CD4-positive, alpha-beta T cell (primary cell): Measurements from ENCODE around the gene HRG. TPM values are rescaled to one million over a fixed set of nuclear protein-coding genes. Genes with fewer than 3 reads are reported as not detected.

ENCODE experiments used
- ATAC-seq: fragments of 200-7000 bp; cut with Tn5 transposase; one replicate; pipeline ENCODE4 v1.10.0; 2022; ENCODE audit warnings: mild to moderate bottlenecking; ENCODE audit not compliant: poor library complexity
- CTCF ChIA-PET: fragments of 350-600 bp; sonication (Branson Sonifier 250); formaldehyde crosslinking; loops from one replicate; lab custom pipeline; 2021; ENCODE audit warnings: antibody characterized with exemption, inconsistent platforms; lab: Charles Lee
- POLR2A ChIA-PET: fragments of 350-600 bp; sonication (Branson Sonifier 250); formaldehyde crosslinking; loops from one replicate; lab custom pipeline; 2021; ENCODE audit warnings: antibody characterized with exemption, inconsistent platforms; lab: Charles Lee
- DNase-seq, 14 experiments: peaks; one replicate each; pipeline ENCODE4 v3.0.0-alpha.2; 2013 to 2020; ENCODE audit warnings: mixed read lengths in 2 of 14
- H3K27ac ChIP-seq, 2 donors: one replicate each; pipeline versions ENCODE4 v1.5.1 to v1.7.0; 2013; ENCODE audit warnings: low read length in 2 of 2, low read depth in 1 of 2, mild to moderate bottlenecking in 1 of 2
- H3K27me3 ChIP-seq, 2 experiments: 1 replicate in 1 of 2; 2 replicates in 1 of 2; pipeline versions ENCODE4 v1.6.1 to v1.7.0; 2013; ENCODE audit warnings: low read length in 2 of 2, control low read depth in 1 of 2, mild to moderate bottlenecking in 1 of 2, moderate library complexity in 1 of 2; ENCODE audit not compliant: insufficient read depth in 2 of 2, control insufficient read depth in 1 of 2
- H3K36me3 ChIP-seq: one replicate; pipeline ENCODE4 v1.6.1; 2013; ENCODE audit warnings: low read length, control low read depth; ENCODE audit not compliant: insufficient read depth
- H3K4me1 ChIP-seq: one replicate; pipeline ENCODE4 v1.6.1; 2013; ENCODE audit warnings: low read length, control low read depth; ENCODE audit not compliant: insufficient read depth
- H3K4me3 ChIP-seq: one replicate; pipeline ENCODE4 v1.5.1; 2013; ENCODE audit warnings: mild to moderate bottlenecking, low read length, moderate library complexity
- H3K9me3 ChIP-seq, 2 experiments: 1 replicate in 1 of 2; 2 replicates in 1 of 2; pipeline versions ENCODE4 v1.6.1 to v1.7.0; 2013; ENCODE audit warnings: low read length in 2 of 2, mild to moderate bottlenecking in 2 of 2, control low read depth in 1 of 2, moderate library complexity in 1 of 2; ENCODE audit not compliant: control insufficient read depth in 1 of 2, insufficient read depth in 1 of 2
- H3K27ac Mint-ChIP-seq: one replicate; pipeline ENCODE4 v1.8.0; 2020; ENCODE audit warnings: mixed read lengths
- H3K27me3 Mint-ChIP-seq: one replicate; pipeline ENCODE4 v1.8.0; 2021; ENCODE audit warnings: mixed read lengths
- H3K36me3 Mint-ChIP-seq: one replicate; pipeline ENCODE4 v1.8.0; 2021; ENCODE audit warnings: low read depth, mixed read lengths
- H3K4me1 Mint-ChIP-seq: one replicate; pipeline ENCODE4 v1.8.0; 2021; ENCODE audit warnings: low read depth, mixed read lengths
- H3K4me3 Mint-ChIP-seq: one replicate; pipeline ENCODE4 v1.8.0; 2020; ENCODE audit warnings: mild to moderate bottlenecking, mixed read lengths
- H3K9me3 Mint-ChIP-seq: one replicate; pipeline ENCODE4 v1.8.0; 2020; ENCODE audit warnings: mixed read lengths
- CTCF ChIP-seq: fragments of 200-600 bp; IDR thresholded peaks from one replicate; pipeline ENCODE4 v1.8.0; 2022; ENCODE audit warnings: antibody characterized with exemption, mild to moderate bottlenecking
- intact Hi-C, 2 experiments: fragments of 100-400 bp; cut with DNase I in 1 of 2; cut with micrococcal nuclease in 1 of 2; formaldehyde crosslinking; loops; one replicate each; pipeline versions ENCODE4 v1.15.1 to v1.9.0; 2023 to 2025; cut with DNase I, micrococcal nuclease
- total RNA-seq, 174 experiments: library from RNA in 2 of 174; stranded (reverse) in 2 of 174; gene quantifications; one replicate each; pipeline ENCODE4 v1.2.3 and lab custom pipeline; 2021 to 2026

Gene HRG
- total RNA-seq, 2 experiments from 2014 or later, result not detected

GRCh38 chr3:186670155-186670554 is 4.3 kb downstream of the HRG start:
- Mint-ChIP-seq H3K27ac (no peak overlapping the region), H3K4me1 (no peaks in the 10 kb centered on the region), H3K9me3 (no peaks in the 10 kb centered on the region), H3K36me3 (no peaks in the 10 kb centered on the region), H3K4me3 (no peak overlapping the region), H3K27me3 (peaks cover 38% of the 10 kb centered on the region)
- intact Hi-C loops, result no loop called here
- ATAC-seq, result no peak
- no peaks in the 10 kb centered on the region for H3K27me3 ChIP-seq
- ChIA-PET POLR2A (no interaction called here), CTCF (no interaction called here)
- no peak for TF ChIP-seq CTCF
- DNase-seq, result no peak
- no peaks in the 10 kb centered on the region for H3K36me3 ChIP-seq
- H3K4me3 ChIP-seq, result no peak overlapping the region
- H3K27ac ChIP-seq, result no peak overlapping the region
- H3K4me1 ChIP-seq, result no peaks in the 10 kb centered on the region
- H3K9me3 ChIP-seq, result no peaks in the 10 kb centered on the region

GRCh38 chr3:186671051-186671450 is 5.2 kb downstream of the HRG start:
- ChIA-PET POLR2A (no interaction called here), CTCF (no interaction called here)
- H3K27me3 ChIP-seq, result no peaks in the 10 kb centered on the region
- Mint-ChIP-seq H3K4me3 (no peak overlapping the region), H3K27me3 (peaks cover 40% of the 10 kb centered on the region), H3K4me1 (no peaks in the 10 kb centered on the region), H3K36me3 (no peaks in the 10 kb centered on the region), H3K9me3 (no peaks in the 10 kb centered on the region), H3K27ac (no peak overlapping the region)
- ATAC-seq, result no peak
- no peaks in the 10 kb centered on the region for H3K9me3 ChIP-seq
- intact Hi-C loops, result no loop called here
- H3K36me3 ChIP-seq, result no peaks in the 10 kb centered on the region
- TF ChIP-seq CTCF, result no peak
- H3K4me1 ChIP-seq, result no peaks in the 10 kb centered on the region
- DNase-seq, result no peak
- H3K4me3 ChIP-seq, result no peak overlapping the region
- H3K27ac ChIP-seq, result no peak overlapping the region

- no peaks in the 10 kb centered on the region for H3K4me1 Mint-ChIP-seq
- ChIA-PET POLR2A (no interaction called here), CTCF (no interaction called here)
- ATAC-seq, result no peak
- no peak overlapping the region for H3K4me3 ChIP-seq
- no peaks in the 10 kb centered on the region for H3K4me1 ChIP-seq
- no peak overlapping the region for H3K4me3 Mint-ChIP-seq
- H3K27me3 ChIP-seq, result peaks cover 6 to 9% of the 10 kb centered on the region in 2 experiments
- no peaks in the 10 kb centered on the region for H3K36me3 ChIP-seq
- H3K9me3 Mint-ChIP-seq, result no peaks in the 10 kb centered on the region
- H3K27me3 Mint-ChIP-seq, result peaks cover 79% of the 10 kb centered on the region
- H3K9me3 ChIP-seq, result peaks cover 0 to 3% of the 10 kb centered on the region in 2 experiments
- H3K27ac Mint-ChIP-seq, result no peak overlapping the region
- H3K36me3 Mint-ChIP-seq, result no peaks in the 10 kb centered on the region
- intact Hi-C loops, result no loop called here
- no peak overlapping the region for H3K27ac ChIP-seq
- DNase-seq, result no peak
- TF ChIP-seq CTCF, result no peak
Observed at GRCh38 chr3:186678604-186679003, 12.8 kb downstream of the HRG start.
